ENCODE measurements around the gene PAPSS2.

DNA sequence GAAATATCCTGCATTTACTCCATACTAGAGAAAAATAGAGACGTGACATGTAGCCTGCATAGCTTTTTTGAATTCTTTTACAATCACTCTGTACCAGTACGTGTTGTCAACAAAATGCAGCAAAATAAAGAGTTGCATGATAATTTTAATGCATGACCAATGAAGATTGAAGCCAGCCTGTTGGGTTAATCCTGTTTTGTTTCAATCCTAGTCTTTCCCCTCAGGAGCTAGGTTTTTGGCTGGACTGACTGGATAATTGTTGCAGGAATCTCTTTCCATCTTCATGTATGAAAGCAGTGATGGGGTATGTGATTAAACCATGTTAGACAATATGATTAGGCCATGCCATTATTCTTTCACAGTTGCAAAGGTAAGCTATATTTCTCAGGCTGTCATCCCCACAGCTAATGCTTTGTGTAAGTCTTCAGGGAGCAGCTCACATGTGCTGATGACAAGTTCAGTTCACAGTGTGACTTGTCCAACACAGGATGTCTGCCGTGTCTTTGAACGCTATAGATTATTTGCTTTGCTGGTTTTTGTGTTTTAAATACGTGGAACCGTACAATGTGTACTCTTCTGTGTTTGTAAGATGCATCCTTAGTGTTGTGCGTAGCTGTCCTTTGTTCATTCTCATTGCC is 24.4 kb downstream of the PAPSS2 start:
- TF ChIP-seq POLR2AphosphoS5 (IDR thresholded peaks at IDR 0.05; ENCODE audit: borderline replicate concordance, low read depth, low read length) = no peak
- no peak for TF ChIP-seq FOXP2 (optimal IDR thresholded peaks at IDR 0.05; ENCODE audit: control extremely low read depth, extremely low read length, insufficient read depth)
- no peak for TF ChIP-seq EZH2 (IDR thresholded peaks at IDR 0.05)

All from SK-N-MC (cell line).